Stimulated activated naive CD8-positive, alpha-beta T cell treated with anti-CD3 and anti-CD28 coated beads, Interleukin-15, Interleukin-2, amounts not matched to agents 100 U/mL and 50 U/mL, for 24 hours (primary cell): Measurements from ENCODE around the gene PEX7.
"Not testable (repeated sequence)": the region's sequence is repeated elsewhere in the genome, so short reads cannot be mapped to it uniquely, and the experiment has no call there.

ENCODE experiments used
- ATAC-seq: fragments of 150-1000 bp; cut with Tn5 transposase; one replicate; pipeline ENCODE4 v1.10.0; 2021
- DNase-seq: peaks from one replicate; pipeline ENCODE4 v3.0.0; 2021

The PEX7 gene

DNA sequence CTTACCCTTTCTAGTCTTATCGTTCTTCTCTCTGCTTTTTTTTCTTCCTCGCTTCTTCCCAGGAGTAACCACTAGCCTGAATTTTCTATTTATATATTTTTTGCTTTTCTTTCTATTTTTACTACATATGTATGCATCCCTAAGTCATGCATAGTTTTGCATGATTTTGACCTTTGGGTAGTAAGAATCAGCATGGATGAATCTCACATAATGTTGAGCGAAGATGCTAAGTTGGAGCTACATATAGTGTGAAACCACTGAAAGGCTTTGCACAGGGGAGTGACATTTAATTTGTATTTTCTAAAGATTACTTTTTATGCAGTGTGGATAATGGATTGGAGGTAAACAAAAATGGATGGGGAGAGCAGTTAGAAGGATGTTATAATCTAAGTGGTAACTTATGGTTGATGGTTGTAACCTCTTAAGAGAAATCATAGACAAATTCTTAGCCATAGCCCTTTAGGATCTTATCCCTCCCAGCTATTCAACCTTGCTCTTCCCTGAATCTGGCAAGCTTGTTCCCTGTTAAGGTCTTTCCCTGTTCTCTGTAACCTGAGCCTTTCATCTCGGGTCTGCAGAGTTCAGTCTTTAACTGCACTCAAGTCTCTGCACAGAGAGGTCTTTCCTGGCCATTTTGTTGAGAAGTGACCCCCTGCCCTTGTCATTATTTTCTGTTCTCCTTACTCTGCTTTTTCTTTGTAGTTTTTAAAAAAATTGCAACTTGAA is 18.0 kb downstream of the PEX7 start:
- ATAC-seq (no peak), DNase-seq (no peak)

DNA sequence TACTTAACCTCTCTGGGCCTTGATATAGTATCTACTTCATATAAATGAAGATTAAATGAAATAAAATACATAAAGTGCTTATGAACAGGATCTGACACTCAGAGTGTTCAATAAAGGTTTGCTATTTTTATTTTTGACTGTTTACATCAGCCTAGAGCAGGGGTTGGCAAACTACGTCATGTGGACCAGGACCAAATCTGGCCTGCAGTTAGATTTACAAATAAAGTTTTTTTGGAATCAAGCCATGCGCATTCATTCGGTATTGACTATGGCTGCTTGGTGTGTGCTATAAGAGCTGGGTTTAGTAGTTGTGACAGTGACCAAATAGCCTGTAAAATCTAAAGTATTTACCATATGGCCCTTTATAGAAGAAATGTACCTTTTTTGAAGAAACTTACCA is 20.8 kb downstream of the PEX7 start:
- ATAC-seq (no peak), DNase-seq (no peak)

DNA sequence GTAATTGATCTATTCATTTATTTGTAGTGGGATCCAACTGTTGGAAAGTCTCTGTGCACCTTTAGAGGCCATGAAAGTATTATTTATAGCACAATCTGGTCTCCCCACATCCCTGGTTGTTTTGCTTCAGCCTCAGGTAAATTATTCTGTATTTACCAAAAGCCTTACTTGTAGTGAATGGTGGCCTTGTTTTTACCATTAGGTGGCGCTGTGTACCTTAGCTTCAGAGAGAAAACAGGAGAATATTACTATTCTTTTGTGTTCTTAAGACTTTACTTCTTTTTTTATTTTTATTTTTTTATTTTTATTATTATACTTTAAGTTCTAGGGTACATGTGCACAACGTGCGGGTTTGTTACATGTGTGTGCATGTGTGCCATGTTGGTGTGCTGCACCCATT is 23.7 kb downstream of the PEX7 start:
- no peak for ATAC-seq
- DNase-seq: peak; percentile 17

DNA sequence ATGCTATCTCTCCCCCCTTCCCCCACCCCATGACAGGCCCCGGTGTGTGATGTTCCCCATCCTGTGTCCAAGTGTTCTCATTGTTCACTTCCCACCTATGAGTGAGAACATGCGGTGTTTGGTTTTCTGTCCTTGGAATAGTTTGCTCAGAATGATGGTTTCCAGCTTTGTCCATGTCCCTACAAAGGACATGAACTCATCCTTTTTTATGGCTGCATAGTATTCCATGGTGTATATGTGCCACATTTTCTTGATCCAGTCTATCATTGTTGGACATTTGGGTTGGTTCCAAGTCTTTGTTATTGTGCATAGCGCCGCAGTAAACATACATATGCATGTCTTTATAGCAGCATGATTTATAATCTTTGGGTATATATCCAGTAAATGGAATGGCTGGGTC is 24.1 kb downstream of the PEX7 start:
- not testable (repeated sequence) for ATAC-seq, DNase-seq

DNA sequence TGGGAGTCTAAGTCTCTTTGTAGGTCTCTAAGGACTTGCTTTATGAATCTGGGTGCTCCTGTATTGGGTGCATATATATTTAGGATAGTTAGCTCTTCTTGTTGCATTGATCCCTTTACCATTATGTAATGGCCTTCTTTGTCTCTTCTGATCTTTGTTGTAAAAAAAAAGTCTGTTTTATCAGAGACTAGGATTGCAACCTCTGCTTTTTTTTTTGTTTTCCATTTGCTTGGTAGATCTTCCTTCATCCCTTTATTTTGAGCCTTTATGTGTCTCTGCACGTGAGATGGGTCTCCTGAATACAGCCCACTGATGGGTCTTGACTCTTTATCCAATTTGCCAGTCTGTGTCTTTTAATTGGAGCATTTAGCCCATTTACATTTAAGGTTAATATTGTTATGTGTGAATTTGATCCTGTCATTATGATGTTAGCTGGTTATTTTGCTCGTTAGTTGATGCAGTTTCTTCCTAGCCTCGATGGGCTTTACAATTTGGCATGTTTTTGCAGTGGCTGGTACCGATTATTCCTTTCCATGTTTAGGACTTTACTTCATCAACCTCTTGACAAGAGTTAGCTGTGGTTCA is 27.7 kb downstream of the PEX7 start:
- not testable (repeated sequence) for DNase-seq

DNA sequence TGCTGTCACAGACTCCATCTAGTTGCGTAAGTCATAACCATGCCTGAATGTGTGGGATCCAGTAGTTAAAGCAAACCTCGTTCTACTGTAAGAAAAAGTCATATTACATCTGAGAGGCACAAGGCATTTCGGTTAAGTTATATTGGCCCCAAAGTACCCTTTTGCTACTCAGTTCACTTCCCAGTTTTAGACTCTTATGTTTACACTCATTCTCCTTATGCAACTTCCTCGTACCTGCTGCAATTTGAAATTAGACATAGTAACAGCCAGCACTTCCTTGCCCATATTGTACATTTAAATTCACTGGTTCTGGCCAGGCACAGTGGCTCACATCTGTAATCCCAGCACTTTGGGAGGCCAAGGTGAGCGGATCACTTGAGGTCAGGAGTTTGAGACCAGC is 37.0 kb downstream of the PEX7 start:
- DNase-seq: no peak
- ATAC-seq: no peak

More for the DNA sequence above, 27.7 kb downstream of the PEX7 start:
- ATAC-seq: not testable (repeated sequence)

DNA sequence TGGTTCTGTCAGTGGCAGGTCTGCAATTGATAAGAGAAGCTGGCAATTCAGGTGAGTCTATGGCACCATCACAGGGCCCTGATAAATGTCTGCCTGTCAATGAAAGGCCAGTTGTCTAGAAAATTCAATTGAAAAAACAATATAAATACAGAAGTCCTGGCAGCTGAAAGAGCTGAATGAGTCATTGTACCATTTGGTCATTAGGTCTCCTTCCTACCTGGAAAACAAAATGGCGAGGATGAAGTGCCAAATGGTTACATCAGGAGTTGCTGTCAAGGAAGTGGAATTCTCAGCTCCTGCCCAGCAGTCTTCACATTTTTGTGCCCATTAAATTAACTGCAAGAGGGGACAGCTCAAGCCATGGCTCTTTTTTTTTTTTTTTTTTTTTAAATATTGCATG is 37.7 kb downstream of the PEX7 start:
- no peak for DNase-seq
- ATAC-seq: no peak

DNA sequence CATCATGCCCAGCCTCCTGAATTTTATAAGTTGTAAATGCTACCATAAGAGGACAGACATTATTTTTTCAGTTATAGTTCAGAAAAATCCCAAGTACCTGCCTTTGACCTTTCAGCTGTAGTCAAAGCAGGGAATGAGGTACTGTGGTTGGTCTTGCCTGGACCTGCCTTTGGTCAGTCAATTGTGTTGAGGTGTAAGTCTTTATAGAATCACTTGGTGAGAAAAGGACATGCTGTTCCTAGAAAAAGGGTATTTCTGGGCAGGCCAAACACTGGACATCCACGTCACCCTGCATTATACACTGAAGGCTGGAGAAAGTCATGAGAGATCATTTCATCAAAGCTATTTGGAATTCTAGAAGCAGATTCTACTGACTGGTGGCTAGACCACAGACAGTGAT is 40.3 kb downstream of the PEX7 start:
- ATAC-seq: no peak
- DNase-seq: no peak

DNA sequence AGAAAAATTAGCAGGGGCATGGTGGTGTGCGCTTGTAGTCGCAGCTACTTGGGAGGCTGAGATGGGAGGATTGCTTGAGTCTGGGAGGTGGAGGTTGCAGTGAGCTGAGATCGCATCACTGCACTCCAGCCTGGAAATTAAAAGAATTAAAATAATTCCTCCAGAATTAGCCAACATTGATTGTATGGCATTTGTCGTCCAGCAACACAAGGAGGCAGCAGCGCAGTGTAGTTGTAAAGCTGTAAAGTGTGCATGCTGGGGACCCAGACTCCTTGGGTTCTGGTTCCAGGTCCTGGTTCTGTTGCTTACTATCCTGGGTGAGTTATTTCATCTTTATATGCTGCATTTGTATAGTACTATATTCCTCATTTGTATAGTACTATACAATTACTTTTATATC is 41.4 kb downstream of the PEX7 start:
- DNase-seq: no peak

DNA sequence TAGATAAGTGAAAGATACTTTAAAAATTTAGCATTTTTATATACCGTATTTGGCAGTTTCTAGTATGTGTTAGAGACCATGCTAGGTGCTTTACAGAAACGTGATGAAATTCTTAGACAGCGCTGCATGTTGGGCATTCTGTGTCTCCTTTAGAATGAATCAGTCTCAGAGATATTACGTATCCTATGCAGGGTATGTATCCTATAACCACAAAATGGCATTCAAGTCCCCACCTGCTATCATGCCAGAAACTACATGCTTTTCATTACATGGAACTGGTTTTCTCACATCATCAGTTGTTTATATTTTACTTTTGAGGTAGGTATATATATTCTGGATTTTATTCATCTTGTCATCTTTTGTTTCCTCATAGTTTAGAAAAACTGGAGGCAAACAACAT is 42.3 kb downstream of the PEX7 start:
- ATAC-seq (no peak), DNase-seq (no peak)

More for the DNA sequence above, 41.4 kb downstream of the PEX7 start:
- no peak for ATAC-seq

DNA sequence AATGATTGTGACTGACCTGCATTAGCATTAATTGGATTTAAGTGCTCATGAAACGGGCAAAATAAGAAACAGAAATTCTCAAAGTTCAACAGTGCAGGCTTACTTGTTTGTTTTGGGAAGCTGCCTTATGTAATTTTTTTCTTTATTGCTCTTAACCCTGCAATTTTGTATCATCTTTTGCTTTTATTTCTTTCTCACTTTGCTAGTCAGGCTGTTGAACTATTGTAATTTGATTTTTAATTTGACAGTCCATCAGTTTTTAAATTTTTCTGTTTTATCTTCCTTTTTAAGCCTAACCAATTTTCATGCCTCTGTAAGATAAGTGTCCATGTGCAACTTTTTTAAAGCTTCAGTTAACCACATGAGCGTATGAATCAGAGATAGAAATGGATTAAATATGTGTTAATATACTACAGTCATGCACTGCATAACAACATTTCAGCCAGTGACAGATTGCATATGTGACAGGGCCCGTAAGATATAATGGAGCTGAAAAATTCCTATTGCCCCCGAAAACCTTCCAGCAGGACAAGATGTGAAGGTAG is 44.6 kb downstream of the PEX7 start:
- ATAC-seq (no peak), DNase-seq (no peak)

DNA sequence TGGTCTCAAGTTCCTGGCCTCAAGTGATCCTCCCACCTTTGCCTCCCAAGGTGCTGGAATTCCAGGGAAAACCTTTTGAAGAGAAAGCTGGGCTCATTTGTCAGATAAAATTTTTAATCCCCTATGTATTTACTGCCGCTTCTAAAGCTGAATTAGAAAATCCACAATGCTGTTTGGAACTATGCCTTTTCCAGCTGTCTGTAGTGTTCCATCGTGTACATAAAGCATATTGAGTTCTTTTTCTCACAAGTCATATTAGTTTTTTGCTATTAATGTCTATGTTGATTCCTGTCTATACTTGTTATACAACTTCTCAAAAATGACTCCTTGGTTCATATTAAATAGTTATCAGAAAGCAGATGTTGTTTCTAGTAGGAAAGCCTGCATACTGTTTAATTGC is 47.1 kb downstream of the PEX7 start:
- DNase-seq: no peak
- no peak for ATAC-seq

DNA sequence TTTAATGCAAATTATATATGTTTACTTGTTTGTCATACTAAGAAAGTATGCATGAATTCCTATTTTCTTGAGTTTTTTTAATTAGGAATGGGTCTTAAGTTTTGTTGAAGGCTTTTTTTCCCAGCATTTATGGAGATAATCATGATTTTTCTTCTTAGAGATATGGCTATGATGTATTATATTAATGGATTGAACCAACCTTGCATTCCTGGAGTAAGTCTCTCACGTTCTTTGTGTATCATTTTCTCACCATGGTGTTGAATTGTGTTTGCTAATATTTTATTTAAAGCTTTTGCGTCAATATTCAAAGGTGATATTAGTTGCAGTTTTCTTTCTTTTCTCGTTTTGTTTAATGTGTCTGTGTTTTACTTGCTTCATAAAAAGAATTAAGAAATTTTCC is 51.4 kb downstream of the PEX7 start:
- ATAC-seq (no peak), DNase-seq (no peak)

DNA sequence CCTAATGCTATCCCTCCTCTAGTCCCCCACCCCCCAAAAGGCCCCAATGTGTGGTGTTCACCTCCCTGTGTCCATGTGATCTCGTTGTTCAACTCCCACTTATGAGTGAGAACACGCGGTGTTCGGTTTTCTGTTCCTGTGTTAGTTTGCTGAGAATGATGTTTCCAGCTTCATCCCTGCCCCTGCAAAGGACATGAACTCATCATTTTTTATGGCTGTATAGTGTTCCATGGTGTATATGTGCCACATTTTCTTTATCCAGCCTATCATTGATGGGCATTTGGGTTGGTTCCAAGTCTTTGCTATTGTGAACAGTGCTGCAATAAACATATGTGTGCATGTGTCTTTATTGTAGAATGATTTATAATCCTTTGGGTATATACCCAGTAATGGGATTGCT is 54.1 kb downstream of the PEX7 start:
- ATAC-seq, DNase-seq: not testable (repeated sequence)

DNA sequence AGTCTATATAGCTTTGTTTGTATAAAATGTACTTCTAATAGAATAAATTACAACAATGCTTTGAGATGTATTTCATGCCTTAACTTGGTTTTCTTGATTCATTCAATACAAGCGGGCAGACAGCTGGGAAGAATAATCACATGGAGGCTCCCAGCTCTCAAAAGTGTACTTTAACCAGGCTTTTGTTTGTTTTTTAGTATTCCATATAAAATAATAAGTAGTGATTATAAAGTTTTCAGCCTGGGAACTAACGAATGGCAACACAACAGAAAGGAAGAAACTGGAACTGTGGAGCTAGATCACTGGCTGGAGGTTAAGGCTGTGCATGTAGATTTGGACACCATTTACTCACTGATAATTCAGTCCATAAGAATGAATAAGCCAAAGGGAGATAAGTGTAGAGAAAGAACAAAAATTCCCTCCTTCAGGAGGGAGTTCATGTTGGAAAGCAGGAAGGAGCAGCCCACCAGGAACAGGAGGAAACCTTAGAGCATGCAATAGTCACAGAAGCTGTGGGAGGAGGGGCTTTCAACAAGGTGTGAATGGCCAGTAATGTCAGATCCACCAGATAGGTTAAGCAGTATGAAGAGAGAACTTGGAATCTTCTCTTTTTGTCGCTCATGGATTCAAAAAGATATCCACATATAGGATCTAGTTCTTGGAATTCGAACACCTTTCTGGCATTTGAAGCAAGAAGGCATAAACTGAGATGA is 58.5 kb downstream of the PEX7 start:
- ATAC-seq (no peak), DNase-seq (no peak)

DNA sequence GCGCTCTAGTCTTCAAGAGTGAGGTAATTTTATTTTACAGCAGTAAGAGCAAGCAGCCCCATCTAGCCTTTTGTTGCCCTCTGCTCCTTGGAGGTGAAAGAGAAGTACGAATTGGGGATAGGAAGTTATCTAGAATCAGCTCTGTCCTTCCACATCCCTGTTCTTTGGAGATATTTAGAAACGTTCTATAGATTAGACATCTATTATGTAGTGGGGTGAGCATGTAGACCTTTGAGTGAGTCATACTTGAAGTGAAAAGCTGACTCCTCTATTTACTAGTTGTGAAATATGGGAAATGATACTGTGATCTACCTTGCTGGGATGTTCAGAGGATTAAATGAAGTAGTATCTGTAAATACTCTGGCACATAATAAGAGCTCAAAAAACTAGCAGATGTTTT is 63.7 kb downstream of the PEX7 start:
- ATAC-seq: no peak
- no peak for DNase-seq

DNA sequence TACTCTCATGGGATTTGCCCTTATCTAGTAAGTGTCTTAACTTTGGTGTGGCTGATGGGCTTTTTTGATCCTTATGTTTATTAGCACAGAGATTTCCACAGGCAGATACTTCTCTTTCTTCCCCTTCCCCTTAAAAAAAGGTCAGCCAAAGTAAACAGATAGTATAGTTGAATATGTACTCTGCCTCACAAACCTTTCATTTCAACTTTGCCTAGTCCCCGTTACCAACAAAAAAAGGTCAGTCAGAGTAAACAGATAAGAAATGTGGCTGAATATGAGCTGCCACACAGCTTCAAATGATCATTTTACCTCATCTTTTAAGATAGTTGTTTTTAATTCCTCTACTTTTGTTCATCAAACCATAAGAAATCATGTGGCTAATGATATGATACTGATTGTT is 65.6 kb downstream of the PEX7 start:
- DNase-seq (no peak), ATAC-seq (no peak)

DNA sequence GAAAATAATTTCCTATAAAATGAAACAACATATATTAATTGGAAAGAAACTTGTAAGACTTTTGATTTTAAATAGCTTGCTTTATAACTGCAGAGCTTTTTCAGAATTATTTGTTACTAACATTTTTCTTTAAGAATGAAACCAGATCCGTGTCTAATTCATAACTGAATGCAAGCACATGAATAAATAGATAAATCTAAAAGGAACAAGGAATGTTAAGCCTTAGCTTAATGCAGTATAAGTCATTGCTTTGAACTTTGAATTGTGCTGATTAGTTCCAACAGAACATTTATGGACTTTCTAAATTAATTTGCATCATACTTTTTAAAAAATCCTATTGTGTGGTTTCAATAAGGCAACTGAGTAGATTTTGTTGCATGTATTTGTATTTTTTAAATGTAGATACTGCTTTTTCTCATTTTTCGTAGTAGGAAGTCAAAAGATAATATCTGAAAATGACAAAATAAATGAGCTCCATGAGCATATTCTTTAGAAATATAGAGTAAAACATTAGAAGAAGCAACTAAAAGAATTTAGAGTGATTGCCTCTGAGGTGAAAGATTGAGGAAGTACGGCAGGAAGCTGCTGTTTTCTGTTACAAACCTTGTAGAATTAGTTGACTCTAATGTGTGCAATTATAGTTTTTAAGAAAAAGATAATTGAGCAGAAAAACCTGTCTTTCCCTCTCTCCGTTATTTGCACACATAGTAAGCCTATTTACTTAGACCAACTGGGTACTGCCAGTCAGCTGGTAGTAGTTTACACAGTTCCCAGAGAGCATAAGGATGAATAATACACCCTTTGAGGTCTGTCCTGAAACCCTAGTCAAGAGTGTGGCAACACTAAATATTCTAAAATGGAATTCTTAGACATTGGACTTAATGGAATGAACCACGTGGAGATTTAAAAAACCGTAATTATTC is 67.1 kb downstream of the PEX7 start:
- DNase-seq: no peak
- no peak for ATAC-seq

DNA sequence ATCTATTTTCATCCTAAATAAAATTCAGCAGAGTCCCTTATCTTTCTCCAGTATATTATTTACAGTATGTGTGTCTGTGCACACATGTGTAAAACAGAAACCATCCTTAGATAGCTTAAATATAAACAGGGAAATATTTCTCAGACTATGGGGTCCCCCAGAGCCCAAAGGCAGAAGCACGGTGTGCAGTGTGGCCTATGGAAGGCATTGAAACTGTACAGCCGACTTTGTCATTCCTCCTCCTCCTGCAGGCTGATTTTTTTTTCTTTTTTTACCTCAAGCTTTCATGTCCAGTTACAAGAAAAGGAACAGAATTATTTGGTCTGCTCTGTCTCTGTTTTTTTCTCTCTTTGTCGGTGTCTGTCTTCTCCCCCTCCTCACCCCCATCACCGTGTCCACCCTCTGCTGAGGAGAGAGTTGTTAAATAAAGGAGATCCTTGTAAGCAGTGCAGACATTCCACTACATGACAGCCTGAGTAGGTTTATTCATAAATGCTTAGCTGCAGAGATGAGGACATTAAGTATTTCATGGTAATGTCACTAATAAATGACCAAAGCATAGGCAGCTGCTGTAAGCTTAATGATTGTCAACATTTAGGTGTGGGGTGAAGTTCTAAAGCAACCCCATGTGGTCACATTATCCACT is 67.9 kb downstream of the PEX7 start:
- no peak for ATAC-seq

DNA sequence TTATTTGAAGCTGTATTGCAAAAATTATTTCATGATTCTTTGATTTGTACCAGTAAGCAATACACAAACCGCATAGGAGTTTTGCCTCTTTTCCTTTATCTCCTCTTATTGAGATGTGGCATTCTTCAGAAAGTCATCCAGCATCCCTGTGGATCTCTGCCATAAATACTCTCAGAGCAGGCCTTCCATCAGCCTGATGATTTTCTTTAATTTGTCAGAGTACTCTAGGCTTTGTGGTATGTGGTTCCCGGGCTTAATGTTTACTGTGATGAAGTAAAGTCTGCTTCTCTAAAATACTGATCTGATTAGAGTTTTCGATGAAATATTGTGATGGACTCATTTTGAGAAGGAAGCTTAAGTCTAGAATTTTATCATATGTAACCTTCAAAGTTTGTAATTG is 68.6 kb downstream of the PEX7 start:
- no peak for DNase-seq
- no peak for ATAC-seq

More for the DNA sequence above, 67.9 kb downstream of the PEX7 start:
- DNase-seq: no peak

DNA sequence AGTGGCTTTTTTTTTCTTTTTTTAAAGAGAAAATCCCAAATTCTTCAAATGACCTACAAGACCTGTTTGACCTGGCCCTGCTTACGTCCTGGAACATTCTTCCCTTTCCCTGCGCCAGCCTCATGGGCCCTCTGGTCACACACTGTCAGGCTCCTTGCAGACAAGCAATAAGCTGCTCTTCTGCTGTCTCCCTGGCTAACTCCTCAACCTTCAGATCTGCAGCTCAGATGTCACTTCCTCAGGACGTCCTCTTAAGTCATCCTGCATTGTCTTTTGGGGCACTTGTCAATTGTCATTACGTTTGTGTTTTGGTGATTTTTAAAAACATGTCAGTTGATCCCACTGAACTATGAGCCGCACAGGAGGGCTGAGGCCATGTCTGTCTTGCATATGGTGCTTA is 70.8 kb downstream of the PEX7 start:
- ATAC-seq (no peak), DNase-seq (no peak)

DNA sequence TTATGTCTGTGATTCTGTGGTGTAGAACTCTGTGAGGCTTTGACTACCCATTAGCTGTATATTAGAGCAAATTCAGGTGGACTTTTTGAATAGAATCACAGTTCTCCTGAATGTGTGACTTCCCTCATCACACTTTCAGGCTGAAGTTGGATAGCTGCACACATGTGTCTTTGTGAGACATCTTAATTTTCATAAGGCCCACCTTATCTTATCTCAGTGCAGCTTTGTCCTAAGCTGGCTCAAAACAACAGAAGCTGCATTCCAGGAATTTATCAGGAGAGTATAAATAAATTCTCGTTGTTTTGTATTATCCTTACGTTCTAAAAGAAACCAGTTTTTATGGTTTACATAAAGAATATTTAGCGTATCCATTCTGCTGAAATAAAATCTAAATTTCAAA is 73.5 kb downstream of the PEX7 start:
- ATAC-seq: no peak
- no peak for DNase-seq
